ENCODE results near the gene FAM131B. TPM values are rescaled to one million over a fixed set of nuclear protein-coding genes. Genes with fewer than 3 reads are reported as not detected.

FAM131B gene
- total RNA-seq, 1 experiment from 2014 or later: not detected

- DNase-seq (ENCODE audit: low read depth, low spot score): no peak
- in situ Hi-C loops (cut with HindIII; ENCODE audit: low pct_unique_long_range_greater_than_20kb, low sequenced_read_pairs): no loop called here
Observed at GRCh38 chr7:143352531-143353002, 9.9 kb downstream of the FAM131B start.

GRCh38 chr7:143351574-143351973, 10.9 kb downstream of the FAM131B start:
- in situ Hi-C loops (cut with HindIII; ENCODE audit: low pct_unique_long_range_greater_than_20kb, low sequenced_read_pairs): no loop called here
- DNase-seq (ENCODE audit: low read depth, low spot score): no peak

GRCh38 chr7:143351060-143351459, 11.5 kb downstream of the FAM131B start:
- in situ Hi-C loops (cut with HindIII; ENCODE audit: low pct_unique_long_range_greater_than_20kb, low sequenced_read_pairs): no loop called here
- no peak for DNase-seq (ENCODE audit: low read depth, low spot score)

- in situ Hi-C loops (cut with HindIII; ENCODE audit: low pct_unique_long_range_greater_than_20kb, low sequenced_read_pairs): no loop called here
Observed at GRCh38 chr7:143347950-143348349, 14.6 kb downstream of the FAM131B start.

GRCh38 chr7:143346018-143346417, 16.5 kb downstream of the FAM131B start:
- DNase-seq (ENCODE audit: low read depth, low spot score): no peak
- in situ Hi-C loops (cut with HindIII; ENCODE audit: low pct_unique_long_range_greater_than_20kb, low sequenced_read_pairs): no loop called here

More at GRCh38 chr7:143347950-143348349, 14.6 kb downstream of the FAM131B start:
- no peak for DNase-seq (ENCODE audit: low read depth, low spot score)

GRCh38 chr7:143345428-143345900, 17.0 kb downstream of the FAM131B start:
- in situ Hi-C loops (cut with HindIII; ENCODE audit: low pct_unique_long_range_greater_than_20kb, low sequenced_read_pairs): no loop called here
- peak; percentile 58 for DNase-seq (ENCODE audit: low read depth, low spot score)

GRCh38 chr7:143343596-143343995, 18.9 kb downstream of the FAM131B start:
- in situ Hi-C loops (cut with HindIII; ENCODE audit: low pct_unique_long_range_greater_than_20kb, low sequenced_read_pairs): no loop called here
- no peak for DNase-seq (ENCODE audit: low read depth, low spot score)

- DNase-seq (ENCODE audit: low read depth, low spot score): no peak
- in situ Hi-C loops (cut with HindIII; ENCODE audit: low pct_unique_long_range_greater_than_20kb, low sequenced_read_pairs): no loop called here
Observed at GRCh38 chr7:143341842-143342241, 20.7 kb downstream of the FAM131B start.

- in situ Hi-C loops (cut with HindIII; ENCODE audit: low pct_unique_long_range_greater_than_20kb, low sequenced_read_pairs): no loop called here
- no peak for DNase-seq (ENCODE audit: low read depth, low spot score)
Observed at GRCh38 chr7:143337216-143337615, 25.3 kb downstream of the FAM131B start.

GRCh38 chr7:143334244-143334643, 28.3 kb downstream of the FAM131B start:
- no peak for DNase-seq (ENCODE audit: low read depth, low spot score)
- in situ Hi-C loops (cut with HindIII; ENCODE audit: low pct_unique_long_range_greater_than_20kb, low sequenced_read_pairs): no loop called here

- no peak for DNase-seq (ENCODE audit: low read depth, low spot score)
- in situ Hi-C loops (cut with HindIII; ENCODE audit: low pct_unique_long_range_greater_than_20kb, low sequenced_read_pairs): no loop called here
Observed at GRCh38 chr7:143331179-143331801, 31.2 kb downstream of the FAM131B start.

- in situ Hi-C loops (cut with HindIII; ENCODE audit: low pct_unique_long_range_greater_than_20kb, low sequenced_read_pairs): no loop called here
- peak; percentile 61 for DNase-seq (ENCODE audit: low read depth, low spot score)
Observed at GRCh38 chr7:143329471-143330170, 32.9 kb downstream of the FAM131B start.

- no peak for DNase-seq (ENCODE audit: low read depth, low spot score)
- in situ Hi-C loops (cut with HindIII; ENCODE audit: low pct_unique_long_range_greater_than_20kb, low sequenced_read_pairs): no loop called here
Observed at GRCh38 chr7:143327903-143328302, 34.6 kb downstream of the FAM131B start.

GRCh38 chr7:143325240-143325639, 37.3 kb downstream of the FAM131B start:
- no peak for DNase-seq (ENCODE audit: low read depth, low spot score)
- in situ Hi-C loops (cut with HindIII; ENCODE audit: low pct_unique_long_range_greater_than_20kb, low sequenced_read_pairs): no loop called here

GRCh38 chr7:143323653-143324052, 38.9 kb downstream of the FAM131B start:
- in situ Hi-C loops (cut with HindIII; ENCODE audit: low pct_unique_long_range_greater_than_20kb, low sequenced_read_pairs): no loop called here

GRCh38 chr7:143322760-143323633, 39.5 kb downstream of the FAM131B start:
- in situ Hi-C loops (cut with HindIII; ENCODE audit: low pct_unique_long_range_greater_than_20kb, low sequenced_read_pairs): no loop called here
- DNase-seq (ENCODE audit: low read depth, low spot score): no peak

More at GRCh38 chr7:143323653-143324052, 38.9 kb downstream of the FAM131B start:
- no peak for DNase-seq (ENCODE audit: low read depth, low spot score)

- in situ Hi-C loops (cut with HindIII; ENCODE audit: low pct_unique_long_range_greater_than_20kb, low sequenced_read_pairs): no loop called here
- DNase-seq (ENCODE audit: low read depth, low spot score): peak; percentile 42
Observed at GRCh38 chr7:143321734-143322133, 40.8 kb downstream of the FAM131B start.

GRCh38 chr7:143321242-143321641, 41.3 kb downstream of the FAM131B start:
- in situ Hi-C loops (cut with HindIII; ENCODE audit: low pct_unique_long_range_greater_than_20kb, low sequenced_read_pairs): no loop called here
- no peak for DNase-seq (ENCODE audit: low read depth, low spot score)
